Measurements from ENCODE around the gene MSTN.

Gene MSTN

DNA sequence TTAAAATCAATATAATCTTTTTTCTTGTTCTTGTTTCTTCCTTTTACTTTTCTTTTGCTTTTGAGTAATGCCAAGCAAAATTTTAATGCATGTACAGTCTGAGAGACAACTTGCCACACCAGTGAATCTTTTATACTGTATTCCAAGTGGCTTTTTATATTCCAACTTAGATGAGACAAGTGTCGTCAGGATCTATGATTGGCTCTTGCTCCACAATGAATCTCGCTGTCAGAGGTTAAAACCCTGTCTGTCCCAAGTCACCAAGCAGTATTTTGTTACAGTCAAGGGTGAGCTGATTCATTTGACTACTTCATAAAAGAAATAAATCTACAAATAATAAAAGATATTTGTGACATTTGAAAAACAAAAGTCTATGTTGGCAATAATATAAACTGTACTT, at the start of gene MSTN:
MSTN (minus strand) TSS at position 129 of the 400 bp plus-strand sequence. CDS start 133 bp downstream, outside the sequence.
- DNase-seq (ENCODE audit: low read depth) = no peak

DNA sequence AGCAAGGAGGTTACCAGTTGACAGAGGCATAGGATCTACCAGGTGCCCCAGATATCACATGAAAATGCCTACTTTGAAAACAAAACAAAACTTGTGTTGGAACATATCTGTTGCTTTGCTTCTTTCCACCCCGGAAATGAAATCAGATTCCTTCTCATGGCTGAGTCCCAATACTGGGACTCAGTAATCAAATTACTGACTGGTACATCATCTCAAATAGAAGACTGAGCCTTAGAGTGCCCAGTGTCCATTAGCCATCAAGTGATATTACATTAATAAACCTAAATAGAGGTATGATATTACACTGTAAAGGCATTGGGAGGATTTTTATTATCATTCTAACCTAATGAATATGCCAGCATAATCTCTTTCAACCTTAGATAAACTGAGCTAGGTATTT, 48.6 kb upstream of the MSTN start:
- no peak for DNase-seq (ENCODE audit: low read depth)

DNA sequence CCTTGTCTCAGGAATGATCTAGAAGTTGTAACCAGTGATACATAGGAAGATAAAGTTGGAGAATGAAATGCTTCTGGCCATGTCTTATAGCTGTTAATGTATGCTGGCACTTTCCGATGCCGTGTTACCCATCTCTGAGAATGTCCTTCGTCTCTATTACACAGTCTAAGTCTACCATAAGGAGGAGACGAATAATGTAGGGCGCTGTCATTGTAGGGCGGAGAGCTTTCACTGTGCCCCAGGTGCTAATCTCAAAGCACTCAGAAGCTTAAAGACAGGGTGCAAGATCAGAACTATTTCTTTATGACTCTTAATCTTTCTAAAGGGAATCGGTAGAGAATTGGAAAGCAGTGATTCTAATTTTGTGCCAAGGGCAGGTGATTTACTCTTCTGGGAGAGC, 48.2 kb upstream of the MSTN start:
- no peak for DNase-seq (ENCODE audit: low read depth)

DNA sequence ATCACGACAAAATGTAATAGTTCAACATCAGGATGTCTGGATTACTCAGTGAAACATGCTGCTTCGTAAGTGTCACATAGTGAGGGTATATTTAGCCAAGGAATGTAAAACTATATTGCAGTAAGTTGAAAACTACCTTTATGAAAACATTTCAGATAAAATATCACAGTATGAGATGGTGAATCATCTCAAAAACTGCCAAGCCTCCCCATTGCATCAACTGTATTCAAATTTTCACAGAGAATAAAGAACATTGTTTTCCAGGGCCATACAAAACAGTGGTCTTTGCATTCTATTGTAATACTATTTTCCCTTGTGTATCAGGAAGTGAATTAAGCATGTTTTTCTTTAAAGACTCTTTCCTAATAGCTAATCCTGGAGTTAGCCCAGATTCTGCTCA, 47.6 kb upstream of the MSTN start:
- no peak for DNase-seq (ENCODE audit: low read depth)

DNA sequence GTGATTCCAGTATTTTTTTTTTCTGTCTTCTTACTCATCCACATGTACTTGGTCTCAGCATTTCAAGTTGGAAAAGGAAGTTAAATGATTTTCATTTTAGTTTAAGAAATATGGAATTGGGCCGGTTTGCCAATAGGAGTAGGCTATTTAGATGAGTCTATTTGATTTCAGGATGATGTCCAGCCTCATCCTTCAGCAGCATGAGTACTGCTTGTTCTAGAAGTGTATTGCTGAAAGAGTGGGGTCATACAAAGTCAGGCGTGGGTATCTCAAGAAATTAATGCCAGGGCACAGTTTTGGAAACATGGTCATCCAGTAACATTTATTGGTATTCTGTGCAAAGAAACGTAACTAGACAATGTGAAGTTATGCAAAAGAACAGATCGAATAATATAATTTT, 44.9 kb upstream of the MSTN start:
- DNase-seq (ENCODE audit: low read depth) = no peak

DNA sequence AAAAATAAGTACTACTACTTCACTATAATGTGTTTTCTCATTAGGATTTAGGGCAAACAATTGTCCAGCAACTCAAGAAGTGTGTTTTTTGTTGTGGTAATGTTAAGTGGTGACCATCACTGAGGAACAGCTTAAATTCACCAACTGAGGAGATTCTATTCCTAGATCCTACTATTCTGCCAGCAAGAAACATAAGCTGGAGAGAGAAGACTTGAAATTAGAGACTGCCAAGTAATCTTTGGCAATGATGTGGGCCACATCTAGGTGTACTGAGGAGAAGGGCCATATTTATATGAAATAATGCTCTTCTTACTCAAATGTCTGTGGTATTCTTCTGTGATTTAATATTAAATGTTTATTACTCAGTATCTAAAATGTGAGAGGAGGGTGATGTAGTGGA, 44.3 kb upstream of the MSTN start:
- DNase-seq (ENCODE audit: low read depth) = no peak

DNA sequence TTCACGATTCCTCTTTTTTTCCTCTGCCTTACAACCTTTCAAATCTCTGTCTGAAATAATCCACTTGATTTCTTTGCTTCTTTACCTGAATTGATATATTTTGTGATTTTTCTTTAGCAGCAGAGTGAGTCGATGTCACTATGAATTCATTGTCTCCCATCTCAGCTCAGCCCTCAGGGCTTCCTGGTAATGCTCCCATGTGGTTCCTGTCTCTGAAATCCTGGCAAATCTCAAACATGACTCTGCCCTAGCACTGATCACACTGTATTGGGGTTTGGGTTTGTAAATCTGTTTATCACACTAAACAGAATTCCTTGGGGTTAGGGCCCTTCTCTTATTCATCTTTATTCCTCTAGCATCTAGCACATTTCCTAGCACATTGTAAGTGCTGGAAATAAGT, 43.0 kb upstream of the MSTN start:
- no peak for DNase-seq (ENCODE audit: low read depth)

DNA sequence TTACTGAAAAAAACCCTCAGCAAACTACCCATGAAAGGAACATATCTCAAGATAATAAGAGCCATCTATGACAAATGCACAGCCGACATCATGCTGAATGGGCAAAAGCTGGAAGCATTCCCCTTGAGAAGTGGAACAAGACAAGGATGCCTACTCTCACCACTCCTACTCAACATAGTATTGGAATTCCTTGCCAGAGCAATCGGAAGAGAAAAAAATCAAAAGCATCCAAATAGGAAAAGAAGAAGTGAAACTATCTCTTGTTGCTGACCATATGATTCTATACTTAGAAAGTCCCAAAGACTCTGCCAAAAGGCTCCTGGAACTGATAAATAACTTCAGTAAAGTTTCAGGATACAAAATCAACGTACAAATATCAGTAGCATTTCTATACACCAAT, 40.6 kb upstream of the MSTN start:
- no peak for DNase-seq (ENCODE audit: low read depth)

DNA sequence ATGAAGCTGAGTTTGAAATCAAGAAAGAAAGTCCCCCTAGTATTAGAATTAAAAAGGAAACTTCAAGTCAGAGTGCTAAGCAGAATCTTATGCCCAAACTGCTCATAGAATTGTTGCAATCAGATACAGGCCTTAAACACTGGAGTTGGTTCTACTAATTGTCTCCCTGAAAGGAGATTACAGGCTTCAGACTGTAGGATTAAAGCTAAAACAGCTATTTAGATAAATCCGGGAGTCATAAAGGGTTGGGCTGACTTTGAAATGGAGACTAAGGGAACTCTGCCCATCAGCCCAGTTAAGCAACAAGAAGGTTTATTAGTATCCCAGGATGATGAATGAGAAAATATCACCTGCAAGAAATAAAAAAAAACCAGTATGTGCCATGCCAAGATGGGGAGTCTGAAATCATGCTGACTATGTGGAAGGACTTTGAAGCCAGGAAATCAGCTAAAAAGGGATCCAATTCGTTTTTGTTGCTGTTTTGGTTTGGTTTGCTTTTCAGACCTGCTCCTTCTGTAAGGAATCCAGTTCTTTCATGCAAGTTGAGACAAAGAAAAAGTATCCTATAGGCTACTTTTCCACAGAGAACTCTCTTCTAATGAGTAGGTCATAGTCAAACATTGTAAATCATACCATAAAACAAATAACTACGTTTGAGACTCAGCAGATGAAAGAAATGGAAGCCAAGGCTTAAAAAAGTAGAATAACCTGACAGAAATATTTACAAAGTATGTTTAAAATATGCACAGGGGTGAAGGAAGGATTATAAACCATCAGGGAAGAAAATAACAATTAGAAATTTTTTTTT, 37.6 kb upstream of the MSTN start:
- DNase-seq (ENCODE audit: low read depth) = no peak

DNA sequence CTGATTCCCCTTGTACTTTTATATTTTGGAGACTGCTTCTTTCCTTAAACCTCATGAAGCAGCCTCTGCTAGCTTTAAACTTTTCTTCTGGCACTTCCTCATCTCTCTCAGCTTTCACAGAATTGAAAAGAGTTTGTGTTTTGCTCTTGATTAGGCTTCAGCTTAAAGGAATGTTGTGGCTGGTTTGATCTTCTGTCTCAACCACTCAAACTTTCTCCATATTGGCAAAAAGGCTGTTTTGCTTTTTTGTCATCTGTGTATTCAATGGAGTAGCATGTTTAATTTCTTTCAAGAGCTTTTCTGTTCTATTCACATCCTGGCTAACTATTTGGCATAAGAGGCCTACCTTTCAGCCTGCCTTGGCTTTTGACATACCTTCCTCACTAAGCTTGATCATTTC, 36.3 kb upstream of the MSTN start:
- no peak for DNase-seq (ENCODE audit: low read depth)

DNA sequence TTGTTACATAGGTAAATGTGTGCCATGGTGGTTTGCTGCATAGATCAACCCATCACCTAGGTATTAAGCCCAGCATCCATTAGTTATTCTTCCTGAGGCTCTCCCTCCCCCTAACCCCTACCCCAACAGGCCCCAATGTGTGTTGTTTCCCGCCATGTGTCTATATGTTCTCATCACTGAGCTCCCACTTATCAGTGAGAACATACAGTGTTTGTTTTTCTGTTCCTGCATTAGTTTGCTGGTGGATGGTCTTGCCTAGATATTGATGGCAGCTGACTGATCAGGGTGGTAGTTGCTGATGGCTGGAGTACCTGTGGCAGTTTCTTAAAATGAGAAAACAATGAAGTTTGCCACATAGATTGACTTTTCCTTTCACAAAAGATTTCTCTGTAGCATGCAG, 34.6 kb upstream of the MSTN start:
- DNase-seq (ENCODE audit: low read depth) = no peak

DNA sequence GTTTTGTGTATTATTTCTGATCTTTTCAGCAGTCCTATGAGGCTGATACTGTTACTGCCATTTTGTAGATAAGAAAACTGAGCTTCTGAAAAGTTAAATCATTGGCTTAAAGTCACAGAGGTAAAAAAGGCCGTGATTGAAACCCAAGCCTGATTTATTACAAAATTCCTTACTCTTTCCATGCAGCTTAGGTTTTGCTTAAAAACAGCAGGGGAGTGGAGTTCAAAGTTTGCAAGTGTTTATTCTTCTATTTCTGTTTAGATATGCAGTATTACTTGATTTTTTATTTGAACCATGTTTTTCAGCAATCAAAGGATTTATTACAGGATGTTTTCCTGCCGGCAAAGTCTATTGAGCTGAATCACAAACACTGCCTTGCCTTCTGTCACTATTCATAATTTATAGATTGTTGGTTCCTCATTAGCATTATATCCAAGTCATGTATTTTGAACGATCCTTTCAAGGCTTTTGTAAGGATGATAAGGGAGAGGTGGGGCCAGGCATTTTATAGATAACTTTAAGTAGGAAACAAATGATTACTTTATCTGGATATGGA, 31.9 kb upstream of the MSTN start:
- peak; percentile 8 for DNase-seq (ENCODE audit: low read depth)

DNA sequence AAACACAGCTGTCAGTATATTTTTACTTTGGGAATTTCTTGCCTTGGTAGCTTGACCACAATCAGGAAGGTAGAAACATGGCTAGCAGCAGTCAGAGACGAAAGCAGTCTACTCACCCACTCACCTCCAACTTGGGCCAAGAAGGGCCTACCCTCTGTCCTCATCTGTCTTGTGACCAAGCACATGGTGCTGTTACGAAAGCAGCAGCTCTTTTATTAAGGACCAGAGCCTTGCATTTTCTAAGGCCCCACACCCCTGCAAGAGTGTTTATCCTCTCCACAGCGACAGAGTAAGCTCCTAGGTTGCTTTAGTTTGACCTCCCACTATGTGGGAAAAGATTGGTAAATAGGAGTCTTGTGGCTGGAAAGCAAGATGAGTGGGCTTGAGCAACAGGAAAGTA, 31.3 kb upstream of the MSTN start:
- DNase-seq (ENCODE audit: low read depth) = peak; percentile 13

DNA sequence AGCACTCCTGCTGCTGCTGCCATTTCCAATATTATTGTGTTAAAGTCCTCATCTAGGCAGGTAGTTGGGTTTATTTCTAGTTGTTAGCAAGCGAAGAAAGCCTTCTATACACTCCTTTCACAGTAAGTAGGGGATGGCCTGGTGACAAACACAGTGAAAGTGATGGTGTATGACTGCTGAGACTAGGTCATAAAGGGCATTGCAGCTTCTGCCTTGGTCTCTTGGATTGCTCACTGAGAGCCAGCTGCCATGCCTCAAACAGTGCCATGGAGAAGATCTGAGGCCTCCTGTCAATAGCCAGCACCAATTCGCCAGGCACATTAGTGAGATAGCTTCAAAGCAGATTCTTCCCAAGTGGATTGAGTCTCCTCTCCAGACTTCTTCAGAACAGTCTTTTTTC, 27.6 kb upstream of the MSTN start:
- no peak for DNase-seq (ENCODE audit: low read depth)

DNA sequence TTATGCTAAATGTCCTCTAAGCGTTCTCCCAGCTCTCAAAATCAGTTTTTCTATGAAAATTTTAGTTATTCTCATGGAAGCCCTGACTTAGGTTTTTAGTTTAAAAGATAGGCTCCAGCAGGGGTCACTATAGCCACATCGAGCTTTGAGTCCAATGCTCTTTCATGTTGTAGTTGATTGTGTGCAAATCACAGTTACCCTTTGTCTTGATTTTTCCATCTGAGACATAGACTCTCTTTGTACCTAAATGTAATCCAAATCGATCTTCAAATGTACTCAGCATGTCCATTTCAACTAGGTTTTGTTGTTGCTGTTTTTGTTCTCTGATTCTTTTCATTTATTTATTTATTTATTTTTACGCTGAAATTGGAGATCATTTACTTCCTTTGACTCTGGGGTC, 26.4 kb upstream of the MSTN start:
- DNase-seq (ENCODE audit: low read depth) = peak; percentile 42

DNA sequence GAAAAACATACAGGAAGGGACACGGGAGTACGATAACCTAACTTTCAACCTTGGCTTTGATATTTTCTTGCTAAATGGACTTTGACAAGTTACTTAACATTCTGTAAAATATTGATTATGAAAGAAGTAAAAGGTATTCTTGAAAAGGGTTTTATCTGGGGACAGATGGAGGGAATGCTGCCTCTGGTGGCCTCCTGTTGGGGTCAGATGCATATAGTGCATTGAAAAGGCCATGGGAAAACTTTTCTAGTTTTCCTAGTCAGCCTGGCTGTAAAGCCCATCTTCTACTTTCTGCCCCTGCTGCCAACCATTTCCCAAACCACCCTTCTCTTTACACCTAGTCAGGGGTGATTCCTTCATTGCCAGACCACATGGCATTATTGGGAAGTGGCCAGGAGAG, 22.2 kb upstream of the MSTN start:
- DNase-seq (ENCODE audit: low read depth) = no peak

DNA sequence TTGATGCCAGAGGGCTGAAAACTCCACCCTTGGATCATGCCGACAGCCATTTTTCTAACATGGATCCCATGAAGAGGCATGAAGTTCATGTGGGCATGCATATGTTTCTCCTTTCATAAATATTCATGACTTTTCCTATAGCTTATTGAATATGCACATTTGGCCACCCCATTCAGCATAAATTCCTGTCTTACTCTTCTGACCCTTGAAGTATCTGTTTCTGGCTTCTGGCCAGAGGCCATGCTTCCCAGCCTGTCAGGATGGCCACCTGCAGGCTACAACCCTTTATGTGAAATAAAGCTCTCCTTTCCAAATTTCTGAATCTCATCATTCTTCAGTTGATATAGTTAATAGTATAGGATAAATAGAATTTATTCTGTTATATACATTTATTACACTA, 19.6 kb upstream of the MSTN start:
- DNase-seq (ENCODE audit: low read depth) = no peak

DNA sequence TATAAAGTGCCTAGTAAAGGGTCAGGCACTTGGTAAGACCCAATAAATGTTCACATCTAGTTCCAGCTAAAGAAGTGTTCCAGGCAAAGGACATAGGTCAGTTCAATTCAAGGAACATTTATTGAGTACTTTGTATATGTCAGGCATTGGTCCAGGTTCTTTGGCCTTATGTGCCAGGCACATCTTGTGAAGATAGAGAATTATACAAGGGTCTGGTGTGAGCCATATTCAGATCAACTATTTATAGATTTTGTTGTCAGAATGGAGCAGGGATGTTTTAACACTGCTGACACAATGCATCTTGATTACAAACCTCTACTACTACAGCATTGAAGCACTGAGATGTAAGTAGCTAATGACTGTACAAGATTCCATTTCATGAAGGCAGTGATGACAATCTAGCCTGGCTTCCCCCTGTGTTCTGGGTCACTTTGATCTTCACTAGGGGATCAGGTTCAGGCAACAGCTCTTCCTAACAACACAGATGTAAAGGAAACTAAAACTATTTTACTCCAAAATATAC, 18.1 kb upstream of the MSTN start:
- no peak for DNase-seq (ENCODE audit: low read depth)

DNA sequence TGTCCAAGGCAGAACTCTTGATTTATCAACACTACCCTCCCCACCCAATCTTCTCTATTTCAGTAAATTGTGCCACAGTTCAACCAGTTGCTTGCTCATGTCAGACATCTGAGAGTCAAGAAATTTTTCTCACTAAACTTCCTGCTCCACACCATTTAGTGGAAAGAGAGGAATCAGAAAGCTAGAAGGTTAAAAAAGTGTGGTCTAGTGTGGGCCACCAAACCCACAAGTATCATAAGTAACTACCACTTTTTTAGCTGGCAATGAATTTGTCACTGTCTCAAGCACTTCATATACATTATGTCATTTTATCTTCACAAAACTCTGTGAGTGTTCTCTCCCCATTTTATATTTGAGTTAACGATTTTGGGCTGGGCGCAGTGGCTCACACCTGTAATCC, 16.6 kb upstream of the MSTN start:
- DNase-seq (ENCODE audit: low read depth) = no peak

DNA sequence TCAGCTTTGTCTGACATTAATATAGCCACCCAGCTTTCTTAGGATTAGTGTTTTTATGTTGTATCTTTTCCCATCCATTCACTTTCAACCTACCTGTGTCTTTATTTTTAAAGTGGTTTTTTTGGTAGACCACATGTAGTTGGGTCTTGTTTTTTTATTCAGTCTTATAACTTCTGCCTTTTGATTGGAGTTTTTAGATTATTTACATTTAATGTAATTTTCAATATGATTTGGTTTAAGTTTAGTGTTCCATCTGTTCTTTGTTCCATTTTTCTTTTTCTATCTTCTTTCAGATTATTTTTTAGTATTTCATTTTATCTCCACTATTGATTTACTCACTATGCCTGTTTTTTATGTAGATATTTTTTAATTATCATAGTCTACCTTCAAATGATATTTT, 13.1 kb upstream of the MSTN start:
- DNase-seq (ENCODE audit: low read depth) = no peak

DNA sequence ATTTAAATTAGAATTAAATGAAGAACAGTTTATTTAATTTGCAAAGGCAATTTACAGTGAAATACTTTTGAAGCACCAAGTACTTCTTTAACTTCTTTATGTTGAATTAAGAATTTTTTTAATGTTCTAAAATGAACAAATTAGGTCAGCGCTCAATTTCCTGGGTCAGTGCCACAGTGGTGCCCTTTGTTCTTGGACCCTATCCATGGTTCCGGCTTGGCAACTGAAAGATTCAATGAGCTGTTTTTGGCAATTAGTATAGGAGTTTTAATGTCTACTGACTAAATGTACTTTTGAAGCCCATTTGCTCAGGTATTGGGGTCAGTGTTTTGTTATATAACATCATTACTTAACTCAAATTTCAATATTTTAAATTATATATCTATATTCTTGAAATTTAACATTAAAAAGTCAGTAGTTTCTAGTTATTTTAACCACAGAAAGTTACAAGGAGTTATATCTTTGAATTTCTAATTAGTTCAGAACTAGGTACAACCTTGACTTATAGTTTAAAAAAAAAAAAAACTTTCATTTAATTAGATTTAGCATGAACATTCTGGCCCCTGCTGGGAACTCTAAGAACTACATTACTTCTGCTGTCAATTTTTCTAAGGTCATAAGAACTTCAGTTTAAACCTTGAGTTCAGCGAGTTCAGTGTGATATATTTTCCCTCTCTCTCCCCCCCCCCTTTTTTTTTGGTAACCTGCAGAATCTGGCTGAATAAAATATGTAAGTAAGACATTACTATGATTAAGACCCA, 7.6 kb upstream of the MSTN start:
- DNase-seq (ENCODE audit: low read depth) = peak; percentile 43

DNA sequence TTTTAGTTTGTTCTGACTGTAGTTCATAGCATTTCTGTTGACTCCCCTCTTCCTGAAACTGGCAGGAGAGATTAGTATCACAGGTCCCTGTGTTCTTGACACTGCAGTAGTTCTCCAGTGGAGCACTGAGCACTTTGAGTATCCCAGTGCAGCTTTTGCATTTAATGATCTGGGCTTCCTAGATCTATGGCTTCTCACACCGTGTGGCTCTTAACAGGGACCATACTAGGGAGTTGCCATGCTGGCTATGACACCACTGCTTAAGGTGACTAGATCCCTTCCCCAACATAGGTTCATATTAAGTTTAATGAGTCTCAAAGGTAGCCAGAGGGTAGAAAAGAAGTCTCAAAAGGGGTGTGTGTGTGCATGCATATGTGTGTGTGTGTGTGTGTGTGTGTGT, 6.2 kb upstream of the MSTN start:
- DNase-seq (ENCODE audit: low read depth) = no peak

DNA sequence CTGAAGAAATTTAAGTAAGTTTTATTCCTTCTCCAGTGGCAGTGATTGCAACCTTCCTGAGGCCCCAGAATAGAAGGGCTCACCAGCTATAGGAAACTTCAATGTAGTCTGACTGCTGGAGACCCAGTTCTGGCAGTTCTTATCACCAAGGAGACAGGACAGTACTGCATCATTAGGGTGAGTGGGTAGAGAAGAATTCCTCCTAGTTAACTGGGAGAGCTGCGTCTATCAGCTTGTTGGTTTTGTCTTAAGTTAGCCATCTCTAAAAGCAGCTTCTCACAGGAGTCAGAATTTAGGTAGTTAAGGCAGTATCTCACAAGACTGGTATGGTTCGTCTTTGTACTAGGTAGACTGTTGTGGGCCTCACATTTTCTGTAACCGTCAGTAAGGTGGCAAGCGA, 3.3 kb upstream of the MSTN start:
- DNase-seq (ENCODE audit: low read depth) = no peak

Data from GM04504 (cell line).